ENCODE measurements around the gene FBXL14. TPM values are rescaled to one million over a fixed set of nuclear protein-coding genes. Genes with fewer than 3 reads are reported as not detected.
A peak's percentile ranks its signal among the peaks of the same experiment; 100 is the strongest.

The FBXL14 gene
- total and polyA plus RNA-seq, 2 of the 13 experiments (the other 11 are each of a cell fraction or from before 2014, with no cell fraction given): 7.0 to 7.4 TPM

GRCh38 chr12:1529862-1530591, 64.4 kb downstream of the FBXL14 start:
- BruUV-seq (replicated peaks): no TSS peak
- ChIA-PET POLR2A (no interaction called here), CTCF (ENCODE audit: low intra/inter-chr PET ratio, low total read pairs) (no interaction called here)
- H3K9me3 ChIP-seq (ENCODE audit: low read length): no peaks in the 10 kb centered on the region
- DNase-seq (ENCODE audit: low spot score): no peak
- no peaks in the 10 kb centered on the region for H3K36me3 ChIP-seq (replicated peaks in 1 of 2; ENCODE audit: control insufficient read depth in 1 of 2, insufficient read depth in 2 of 2, low read length in 2 of 2)
- peak overlapping the region; percentile 47 for H3K4me2 ChIP-seq (ENCODE audit: low read depth, low read length)
- no peaks in the 10 kb centered on the region for H3K79me2 ChIP-seq (ENCODE audit: insufficient read depth, low read length)
- H3K9ac ChIP-seq (ENCODE audit: insufficient read depth, low read depth, low read length): no peak overlapping the region
- H3K27me3 ChIP-seq (ENCODE audit: control insufficient read depth in 1 of 2, insufficient read depth in 2 of 2, low read length in 2 of 2): peaks cover 16 to 72% of the 10 kb centered on the region in 2 experiments; a peak in 4 of 5 replicates
- no peak for ATAC-seq
- H2AFZ ChIP-seq (ENCODE audit: low read length): no peak overlapping the region
- H4K20me1 ChIP-seq (ENCODE audit: insufficient read depth, low read length): no peaks in the 10 kb centered on the region
- 61% methylated on average over 29 of the region's 101 CpGs for WGBS (ENCODE audit: low lambda C conversion rate)
- FAIRE-seq: no peak
- peaks cover 20% of the 10 kb centered on the region for H3K4me1 ChIP-seq (ENCODE audit: insufficient read depth, low read length)
- intact Hi-C loops (cut with micrococcal nuclease; ENCODE audit: unreplicated experiment) (no loop called here), in situ Hi-C loops (cut with HindIII; ENCODE audit: extremely low pct_ligation_motif_present, low pct_unique_long_range_greater_than_20kb) (no loop called here)
- peak overlapping the region in 2 of 3 experiments; percentile 9 to 55; a peak in 2 of 6 replicates for H3K4me3 ChIP-seq (replicated peaks in 1 of 3; ENCODE audit: insufficient read depth in 1 of 3, low read depth in 2 of 3, low read length in 3 of 3)
- TF ChIP-seq MIER3 (CRISPR knock-in tag; IDR thresholded peaks at IDR 0.05; ENCODE audit: borderline replicate concordance) (no peak), EZH2 (conservative IDR thresholded peaks at IDR 0.05; ENCODE audit: low read depth, low read length) (0 out of 2 replicates have a peak, but pooled peaks have one; percentile 8), ZNF781 (CRISPR knock-in tag; IDR thresholded peaks at IDR 0.05; ENCODE audit: borderline replicate concordance, not compliant biosample characterization) (no peak), SRSF9 (IDR thresholded peaks at IDR 0.05; ENCODE audit: borderline replicate concordance, insufficient read depth, low read depth, low read length, poor library complexity, severe bottlenecking) (no peak), ZNF777 (CRISPR knock-in tag; IDR thresholded peaks at IDR 0.05) (peak; percentile 73)
- no peak overlapping the region for H3K27ac ChIP-seq (ENCODE audit: extremely low read length, insufficient read depth, low read length)

GRCh38 chr12:1529228-1529861, 65.0 kb downstream of the FBXL14 start:
- TF ChIP-seq PHF21A (CRISPR knock-in tag; IDR thresholded peaks at IDR 0.05) (no peak), ZNF574 (CRISPR knock-in tag; IDR thresholded peaks at IDR 0.05) (no peak), EZH2 (conservative IDR thresholded peaks at IDR 0.05; ENCODE audit: low read depth, low read length) (peak; percentile 61; the same call in 1 of the 2 replicates)
- H3K27me3 ChIP-seq (ENCODE audit: control insufficient read depth in 1 of 2, insufficient read depth in 2 of 2, low read length in 2 of 2): peaks cover 16 to 67% of the 10 kb centered on the region in 2 experiments; a peak in 4 of 5 replicates
- no peak overlapping the region for H3K4me2 ChIP-seq (ENCODE audit: low read depth, low read length)
- no peak for FAIRE-seq
- ChIA-PET CTCF (ENCODE audit: low intra/inter-chr PET ratio, low total read pairs) (no interaction called here), POLR2A (interaction anchor here (0.5 kb wide), 1 partner anchor 467 kb away, joined by 4 read pairs; no protein-coding TSS in a partner anchor)
- H3K27ac ChIP-seq (ENCODE audit: extremely low read length, insufficient read depth, low read length): no peak overlapping the region
- 57% methylated on average over 11 of the region's 11 CpGs for WGBS (ENCODE audit: low lambda C conversion rate)
- in situ Hi-C loops (cut with HindIII; ENCODE audit: extremely low pct_ligation_motif_present, low pct_unique_long_range_greater_than_20kb) (no loop called here), intact Hi-C loops (cut with micrococcal nuclease; ENCODE audit: unreplicated experiment) (no loop called here)
- H3K4me1 ChIP-seq (ENCODE audit: insufficient read depth, low read length): peaks cover 20% of the 10 kb centered on the region
- H3K4me3 ChIP-seq (replicated peaks in 1 of 3; ENCODE audit: insufficient read depth in 1 of 3, low read depth in 2 of 3, low read length in 3 of 3): no peak overlapping the region
- H3K79me2 ChIP-seq (ENCODE audit: insufficient read depth, low read length): no peaks in the 10 kb centered on the region
- no peaks in the 10 kb centered on the region for H3K9me3 ChIP-seq (ENCODE audit: low read length)
- no peaks in the 10 kb centered on the region for H3K36me3 ChIP-seq (replicated peaks in 1 of 2; ENCODE audit: control insufficient read depth in 1 of 2, insufficient read depth in 2 of 2, low read length in 2 of 2)
- no peak overlapping the region for H2AFZ ChIP-seq (ENCODE audit: low read length)
- H4K20me1 ChIP-seq (ENCODE audit: insufficient read depth, low read length): no peaks in the 10 kb centered on the region
- no peak for ATAC-seq
- no TSS peak for BruUV-seq (replicated peaks)
- no peak for DNase-seq (ENCODE audit: low spot score)
- H3K9ac ChIP-seq (ENCODE audit: insufficient read depth, low read depth, low read length): no peak overlapping the region

Data from HepG2 (cell line).